IMR-90 (cell line): ENCODE measurements around the gene CCNA2. TPM values are rescaled to one million over a fixed set of nuclear protein-coding genes. Genes with fewer than 3 reads are reported as not detected.

Experiments used
- ATAC-seq: fragments of 200-7000 bp; cut with Tn5 transposase; 2 replicates; pipeline ENCODE4 v1.9.1; 2020; ENCODE audit warnings: low read depth, mild to moderate bottlenecking, moderate library complexity
- BruUV-seq: library from RNA; stranded (reverse); fragments of 400-500 nt; replicated peaks from 2 replicates; lab custom pipeline; 2021; lab: Mats Ljungman, UMichigan
- CTCF ChIA-PET: fragments of 300-600 bp; formaldehyde crosslinking; extraction: SDS; loops from one replicate; lab custom pipeline; 2021; ENCODE audit warnings: antibody characterized with exemption; lab: Yijun Ruan, JAX
- POLR2A ChIA-PET: fragments of 300-600 bp; sonication (Branson Sonifier 250); formaldehyde crosslinking; loops from one replicate; lab custom pipeline; 2022; ENCODE audit warnings: antibody characterized with exemption; ENCODE audit not compliant: unreplicated experiment; lab: Charles Lee
- DNase-seq: peaks from one replicate; pipeline ENCODE4 v3.0.0; 2013
- H2AFZ ChIP-seq: replicated peaks from 2 replicates; pipeline ENCODE3; 2013; ENCODE audit warnings: low read length, mild to moderate bottlenecking; ENCODE audit not compliant: poor library complexity
- H2AK5ac ChIP-seq: 2 replicates; pipeline ENCODE4 v1.6.1; 2013; ENCODE audit warnings: low read depth, low read length, inconsistent platforms
- H2AK9ac ChIP-seq: replicated peaks from 2 replicates; pipeline ENCODE3; 2013; ENCODE audit warnings: mild to moderate bottlenecking, low read depth, low read length, moderate library complexity; ENCODE audit not compliant: poor library complexity
- H2BK120ac ChIP-seq: 2 replicates; pipeline ENCODE4 v1.6.1; 2013; ENCODE audit warnings: low read depth, low read length, inconsistent platforms
- H2BK15ac ChIP-seq: 3 replicates; pipeline ENCODE4 v1.6.1; 2013; ENCODE audit warnings: low read depth, low read length, inconsistent platforms
- H2BK20ac ChIP-seq: 2 replicates; pipeline ENCODE4 v1.6.1; 2013; ENCODE audit warnings: low read depth, mild to moderate bottlenecking, inconsistent platforms, low read length, moderate library complexity
- H2BK5ac ChIP-seq: 2 replicates; pipeline ENCODE4 v1.6.1; 2013; ENCODE audit warnings: mild to moderate bottlenecking, low read depth, low read length, inconsistent platforms; ENCODE audit not compliant: poor library complexity, severe bottlenecking
- H3K14ac ChIP-seq: replicated peaks from 2 replicates; pipeline ENCODE4 v1.6.1; 2013; ENCODE audit warnings: low read depth, low read length, inconsistent platforms
- H3K18ac ChIP-seq: 2 replicates; pipeline ENCODE4 v1.6.1; 2013; ENCODE audit warnings: low read depth, low read length, control low read depth
- H3K23ac ChIP-seq: 2 replicates; pipeline ENCODE4 v1.6.1; 2013; ENCODE audit warnings: low read depth, low read length, inconsistent platforms
- H3K27ac ChIP-seq: 2 replicates; pipeline ENCODE4 v1.5.1; 2013; ENCODE audit warnings: mild to moderate bottlenecking, control low read depth, low read length; ENCODE audit not compliant: insufficient read depth
- H3K27me3 ChIP-seq: 2 replicates; pipeline ENCODE4 v1.6.1; 2013; ENCODE audit warnings: low read length; ENCODE audit not compliant: control insufficient read depth, insufficient read depth
- H3K36me3 ChIP-seq: 2 replicates; pipeline ENCODE4 v1.6.1; 2013; ENCODE audit warnings: low read length, mixed read lengths; ENCODE audit not compliant: control insufficient read depth, insufficient read depth
- H3K4ac ChIP-seq: 2 replicates; pipeline ENCODE4 v1.6.1; 2013; ENCODE audit warnings: low read depth, low read length, inconsistent platforms
- H3K4me1 ChIP-seq: 2 replicates; pipeline ENCODE4 v1.6.1; 2013; ENCODE audit warnings: low read length, mixed read lengths; ENCODE audit not compliant: control insufficient read depth, insufficient read depth
- H3K4me2 ChIP-seq: 2 replicates; pipeline ENCODE4 v1.6.1; 2013; ENCODE audit warnings: low read depth, mild to moderate bottlenecking, control low read depth, low read length, moderate library complexity
- H3K4me3 ChIP-seq: 2 replicates; pipeline ENCODE4 v1.5.1; 2013; ENCODE audit warnings: low read depth, mild to moderate bottlenecking, control low read depth, low read length, moderate library complexity; ENCODE audit not compliant: insufficient read depth
- H3K56ac ChIP-seq: 2 replicates; pipeline ENCODE4 v1.6.1; 2013; ENCODE audit warnings: low read length, inconsistent platforms; ENCODE audit not compliant: insufficient read depth; ENCODE audit errors: extremely low read depth
- H3K79me1 ChIP-seq, 2 experiments: 2 replicates each; pipeline ENCODE4 v1.6.1; 2013; ENCODE audit warnings: low read length in 2 of 2, inconsistent platforms in 1 of 2, low read depth in 1 of 2
- H3K9ac ChIP-seq: 2 replicates; pipeline ENCODE4 v1.6.1; 2013; ENCODE audit warnings: low read depth, low read length, control low read depth
- H3K9me1 ChIP-seq: 2 replicates; pipeline ENCODE4 v1.6.1; 2013; ENCODE audit warnings: low read length, inconsistent platforms; ENCODE audit not compliant: insufficient read depth
- H3K9me3 ChIP-seq: 2 replicates; pipeline ENCODE4 v1.6.1; 2013; ENCODE audit warnings: low read length; ENCODE audit not compliant: control insufficient read depth, insufficient read depth
- H4K20me1 ChIP-seq: 2 replicates; pipeline ENCODE4 v1.6.1; 2013; ENCODE audit warnings: low read length, inconsistent platforms; ENCODE audit not compliant: insufficient read depth
- H4K5ac ChIP-seq: 2 replicates; pipeline ENCODE4 v1.6.1; 2013; ENCODE audit warnings: mild to moderate bottlenecking, low read depth, low read length, control low read depth
- H4K8ac ChIP-seq, 2 experiments: 2 replicates each; pipeline ENCODE4 v1.6.1; 2013; ENCODE audit warnings: low read depth in 2 of 2, low read length in 2 of 2, control low read depth in 1 of 2, inconsistent platforms in 1 of 2
- H4K91ac ChIP-seq: 2 replicates; pipeline ENCODE4 v1.6.1; 2013; ENCODE audit warnings: low read depth, low read length, inconsistent platforms; ENCODE audit not compliant: insufficient read depth
- CEBPB ChIP-seq: IDR thresholded peaks from 2 replicates; pipeline ENCODE4 v1.6.1; 2012; ENCODE audit warnings: low read depth, low read length, improper control_type of control experiment
- CHD1 ChIP-seq: IDR thresholded peaks from 2 replicates; pipeline ENCODE4 v1.6.1; 2012; ENCODE audit warnings: low read depth, low read length, improper control_type of control experiment
- FOS ChIP-seq: fragments of 150-350 bp; IDR thresholded peaks from 2 replicates; pipeline ENCODE4 v1.6.1; 2016; ENCODE audit warnings: low read depth, low read length
- MAZ ChIP-seq: IDR thresholded peaks from 2 replicates; pipeline ENCODE4 v1.6.1; 2012; ENCODE audit warnings: low read depth, mild to moderate bottlenecking, low read length, improper control_type of control experiment, moderate library complexity, borderline replicate concordance
- MXI1 ChIP-seq: IDR thresholded peaks from 2 replicates; pipeline ENCODE4 v1.6.1; 2012; ENCODE audit warnings: low read depth, mild to moderate bottlenecking, low read length, moderate library complexity, borderline replicate concordance
- USF2 ChIP-seq: fragments of 150-350 bp; IDR thresholded peaks from 2 replicates; pipeline ENCODE4 v1.6.1; 2017; ENCODE audit warnings: mild to moderate bottlenecking, antibody characterized with exemption, low read length, low read depth
- WGBS, 2 experiments: methylation state at CpG; one replicate each; pipeline versions ENCODE4 v1.1.5 to v1.1.7; 2013; ENCODE audit warnings: missing lambda C conversion rate in 2 of 2; ENCODE audit not compliant: insufficient read length in 1 of 2; ENCODE audit errors: extremely low coverage in 2 of 2; 5-methylcytosine and 5-hydroxymethylcytosine counted together
- dilution Hi-C: fragments of 300-500 bp; cut with HindIII; formaldehyde crosslinking; loops from one replicate; pipeline ENCODE4 v1.14.3; 2018; ENCODE audit warnings: low sequenced_read_pairs; ENCODE audit not compliant: unreplicated experiment
- in situ Hi-C: fragments of 300-500 bp; cut with MboI; formaldehyde crosslinking; loops from 3 replicates; pipeline ENCODE4 v1.14.3; 2019; ENCODE audit warnings: low sequenced_read_pairs, inconsistent platforms, mixed read lengths
- intact Hi-C: fragments of 100-400 bp; cut with micrococcal nuclease; formaldehyde crosslinking; loops from 2 replicates; pipeline ENCODE4 v1.10.0; 2022
- polyA plus RNA-seq, 3 experiments: library from polyadenylated mRNA; depleted of rRNA; stranded (reverse); fragments of >200 nt; gene quantifications; 2 replicates each; pipeline ENCODE4 v1.2.3, GENCODE V29; 2012; ENCODE audit warnings: low replicate concordance in 1 of 3
- total RNA-seq: library from RNA; depleted of rRNA; stranded (reverse); fragments of >200 nt; gene quantifications from 2 replicates; pipeline ENCODE4 v1.2.3, GENCODE V29; 2012
- TF ChIP-seq, protein P1 (sequence below): fragments of 150-350 bp; IDR thresholded peaks from 2 replicates; pipeline ENCODE4 v1.6.1; 2016; ENCODE audit warnings: low read depth, mild to moderate bottlenecking, low read length, moderate library complexity, borderline replicate concordance

Gene CCNA2
- total and polyA plus RNA-seq, 2 of the 4 experiments (the other 2 are of a cell fraction) = 22.8 to 54.3 TPM

GRCh38 chr4:121824950-121825349, 1.3 kb upstream of the CCNA2 start:
- DNase-seq (no peak), ATAC-seq (no peak)
- WGBS, 2 experiments = no CpG with 5 or more reads among the region's 2 CpGs
- H4K8ac ChIP-seq = no peak overlapping the region
- dilution Hi-C loops (no loop called here), intact Hi-C loops (loop anchor here (10.0 kb wide), 1 partner anchor 450 kb away; no protein-coding TSS in a partner anchor), in situ Hi-C loops (no loop called here)
- H2BK15ac ChIP-seq = no peak overlapping the region
- peaks cover 4% of the 10 kb centered on the region for H3K4me1 ChIP-seq
- no peak overlapping the region for H4K5ac ChIP-seq
- ChIA-PET CTCF (interaction anchor here (0.8 kb wide), 1 partner anchor 89 kb away, joined by 3 read pairs; no protein-coding TSS in a partner anchor), POLR2A (no interaction called here)
- no peak overlapping the region for H3K4me3 ChIP-seq
- H3K79me1 ChIP-seq = peaks cover 4 to 13% of the 10 kb centered on the region in 2 experiments; a peak in 3 of 4 replicates
- no peak overlapping the region for H4K91ac ChIP-seq
- no peaks in the 10 kb centered on the region; the same call in 1 of the 2 replicates for H3K9me1 ChIP-seq
- H2AK5ac ChIP-seq = no peak overlapping the region
- H3K23ac ChIP-seq = no peak overlapping the region
- no peak overlapping the region for H3K4ac ChIP-seq
- no peak overlapping the region for H2AFZ ChIP-seq
- BruUV-seq = no TSS peak
- H2AK9ac ChIP-seq = no peak overlapping the region
- no peaks in the 10 kb centered on the region for H3K9me3 ChIP-seq
- no peaks in the 10 kb centered on the region for H3K27me3 ChIP-seq
- H2BK20ac ChIP-seq = no peak overlapping the region
- H2BK120ac ChIP-seq = no peak overlapping the region
- no peak overlapping the region for H3K56ac ChIP-seq
- H3K4me2 ChIP-seq = no peak overlapping the region
- TF ChIP-seq USF2 (no peak), FOS (no peak), CEBPB (no peak), MAZ (no peak), MXI1 (no peak), CHD1 (no peak)
- TF ChIP-seq, protein P1, sequence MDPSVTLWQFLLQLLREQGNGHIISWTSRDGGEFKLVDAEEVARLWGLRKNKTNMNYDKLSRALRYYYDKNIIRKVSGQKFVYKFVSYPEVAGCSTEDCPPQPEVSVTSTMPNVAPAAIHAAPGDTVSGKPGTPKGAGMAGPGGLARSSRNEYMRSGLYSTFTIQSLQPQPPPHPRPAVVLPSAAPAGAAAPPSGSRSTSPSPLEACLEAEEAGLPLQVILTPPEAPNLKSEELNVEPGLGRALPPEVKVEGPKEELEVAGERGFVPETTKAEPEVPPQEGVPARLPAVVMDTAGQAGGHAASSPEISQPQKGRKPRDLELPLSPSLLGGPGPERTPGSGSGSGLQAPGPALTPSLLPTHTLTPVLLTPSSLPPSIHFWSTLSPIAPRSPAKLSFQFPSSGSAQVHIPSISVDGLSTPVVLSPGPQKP = no peak
- no peak overlapping the region for H3K27ac ChIP-seq
- no peaks in the 10 kb centered on the region for H4K20me1 ChIP-seq
- H3K14ac ChIP-seq = no peak overlapping the region
- H3K18ac ChIP-seq = no peak overlapping the region
- H3K9ac ChIP-seq = no peak overlapping the region
- H3K36me3 ChIP-seq = peaks cover 2% of the 10 kb centered on the region
- H2BK5ac ChIP-seq = no peak overlapping the region
